Testis (tissue), 3 donors: Measurements from ENCODE around the gene SORCS3. TPM values are rescaled to one million over a fixed set of nuclear protein-coding genes. Genes with fewer than 3 reads are reported as not detected.

ENCODE experiments used
- DNase-seq: peaks from one replicate; pipeline ENCODE4 v3.0.0-alpha.2; 2019
- H3K27ac ChIP-seq, 2 donors: fragments of 200-600 bp; sonication (generic); one replicate each; pipeline ENCODE4 v1.5.1; 2019
- H3K27me3 ChIP-seq: fragments of 200-600 bp; sonication (generic); one replicate; pipeline ENCODE4 v1.5.1; 2019
- H3K36me3 ChIP-seq: fragments of 200-600 bp; sonication (generic); one replicate; pipeline ENCODE4 v1.5.1; 2017; ENCODE audit warnings: low read depth; ENCODE audit errors: missing control alignments
- H3K4me1 ChIP-seq: fragments of 200-600 bp; sonication (generic); one replicate; pipeline ENCODE4 v1.5.1; 2019
- H3K4me3 ChIP-seq, 2 donors: fragments of 200-600 bp; sonication (generic); one replicate each; pipeline ENCODE4 v1.5.1; 2017 to 2019
- H3K9me3 ChIP-seq: fragments of 200-600 bp; sonication (generic); one replicate; pipeline ENCODE4 v1.5.1; 2017
- POLR2A ChIP-seq: fragments of 450-650 bp; IDR thresholded peaks from one replicate; pipeline ENCODE4 v1.6.1; 2017; ENCODE audit warnings: antibody characterized with exemption, mild to moderate bottlenecking, moderate library complexity
- WGBS, 2 donors: methylation state at CpG; one replicate each; pipeline ENCODE4 v1.1.5; 2018; 5-methylcytosine and 5-hydroxymethylcytosine counted together
- intact Hi-C: fragments of 100-400 bp; cut with DNase I; formaldehyde crosslinking; loops from one replicate; pipeline ENCODE4 v1.15.1; 2023; ENCODE audit warnings: low total_unique reads
- polyA plus RNA-seq: library from polyadenylated mRNA; stranded (reverse); fragments of 350-450 nt; fragmentation: Illumina TruSeq; extraction: RNeasy Lipid Tissue Mini Kit (QIAGEN cat#74804); gene quantifications from one replicate; pipeline ENCODE4 v1.2.3, GENCODE V29; 2014; ENCODE audit warnings: low read depth, low replicate concordance; ENCODE audit not compliant: insufficient read depth
- total RNA-seq, 2 donors: library from RNA; depleted of rRNA; stranded (reverse); fragments of >200 nt; gene quantifications; one replicate each; pipeline ENCODE4 v1.2.3, GENCODE V29; 2016
- TF ChIP-seq, protein P1 (sequence below), 3 experiments: fragments of 450-650 bp in 2 of 3; fragments of 200-600 bp in 1 of 3; sonication (generic) in 1 of 3; IDR thresholded peaks; one replicate each; pipeline ENCODE4 v1.5.1; 2016 to 2019; ENCODE audit warnings: antibody characterized with exemption in 3 of 3, mild to moderate bottlenecking in 2 of 3, moderate library complexity in 1 of 3

The SORCS3 gene
- total and polyA plus RNA-seq, 3 donors from 2014 or later = 1.3 to 2.2 (median 1.7) TPM

DNA sequence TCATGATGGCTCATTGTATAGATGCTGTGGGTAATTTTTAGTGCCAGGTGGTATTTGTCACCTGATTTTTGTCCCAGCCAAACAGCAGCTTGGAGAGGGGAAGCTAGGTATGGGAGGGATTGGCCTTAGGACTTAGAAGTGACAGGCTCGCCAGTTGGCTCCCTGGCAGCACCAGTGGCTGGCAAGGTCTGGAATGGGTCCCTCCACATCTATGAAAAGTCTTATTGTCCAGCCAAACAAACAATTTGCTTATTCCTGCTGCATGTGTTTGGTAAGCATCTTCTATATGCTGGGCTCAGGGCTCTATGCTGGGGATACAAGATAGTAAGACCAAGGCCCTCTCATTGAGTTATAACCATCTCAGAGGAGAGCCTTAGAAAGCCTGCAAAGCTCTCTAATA lies 42.5 kb downstream of the SORCS3 start:
- H3K27ac ChIP-seq = no peak overlapping the region
- no peak for TF ChIP-seq POLR2A
- TF ChIP-seq, protein P1, sequence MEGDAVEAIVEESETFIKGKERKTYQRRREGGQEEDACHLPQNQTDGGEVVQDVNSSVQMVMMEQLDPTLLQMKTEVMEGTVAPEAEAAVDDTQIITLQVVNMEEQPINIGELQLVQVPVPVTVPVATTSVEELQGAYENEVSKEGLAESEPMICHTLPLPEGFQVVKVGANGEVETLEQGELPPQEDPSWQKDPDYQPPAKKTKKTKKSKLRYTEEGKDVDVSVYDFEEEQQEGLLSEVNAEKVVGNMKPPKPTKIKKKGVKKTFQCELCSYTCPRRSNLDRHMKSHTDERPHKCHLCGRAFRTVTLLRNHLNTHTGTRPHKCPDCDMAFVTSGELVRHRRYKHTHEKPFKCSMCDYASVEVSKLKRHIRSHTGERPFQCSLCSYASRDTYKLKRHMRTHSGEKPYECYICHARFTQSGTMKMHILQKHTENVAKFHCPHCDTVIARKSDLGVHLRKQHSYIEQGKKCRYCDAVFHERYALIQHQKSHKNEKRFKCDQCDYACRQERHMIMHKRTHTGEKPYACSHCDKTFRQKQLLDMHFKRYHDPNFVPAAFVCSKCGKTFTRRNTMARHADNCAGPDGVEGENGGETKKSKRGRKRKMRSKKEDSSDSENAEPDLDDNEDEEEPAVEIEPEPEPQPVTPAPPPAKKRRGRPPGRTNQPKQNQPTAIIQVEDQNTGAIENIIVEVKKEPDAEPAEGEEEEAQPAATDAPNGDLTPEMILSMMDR (IDR thresholded peaks at IDR 0.05) = no peak
- intact Hi-C loops = no loop called here
- no peak for DNase-seq
- no peaks in the 10 kb centered on the region for H3K36me3 ChIP-seq
- H3K9me3 ChIP-seq = no peaks in the 10 kb centered on the region
- no peaks in the 10 kb centered on the region for H3K4me1 ChIP-seq
- no peak overlapping the region for H3K4me3 ChIP-seq
- 83 to 92% methylated on average over 1 of the region's 1 CpG for WGBS, 2 donors
- H3K27me3 ChIP-seq = no peaks in the 10 kb centered on the region

DNA sequence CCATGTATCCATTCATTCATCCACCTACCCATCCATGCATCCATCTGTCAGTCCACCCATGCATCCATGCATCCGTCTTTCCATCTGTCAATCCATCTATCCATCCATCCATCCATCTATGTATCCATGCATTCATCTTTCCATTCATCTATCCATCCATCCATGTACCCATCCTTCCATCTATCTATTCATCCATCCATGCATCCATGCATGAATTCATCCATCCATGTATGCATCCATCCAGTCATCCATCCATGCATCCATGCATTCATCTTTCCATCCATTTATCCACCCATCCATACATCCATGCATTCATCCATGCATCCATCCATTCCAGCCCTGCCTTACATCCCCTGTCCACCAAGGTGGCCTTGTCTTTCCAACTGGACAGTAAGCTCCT lies 45.7 kb downstream of the SORCS3 start:
- H3K9me3 ChIP-seq = no peaks in the 10 kb centered on the region
- H3K4me3 ChIP-seq = no peak overlapping the region
- no peak for DNase-seq
- no peak overlapping the region for H3K27ac ChIP-seq
- no peaks in the 10 kb centered on the region for H3K36me3 ChIP-seq
- TF ChIP-seq, protein P1 (IDR thresholded peaks at IDR 0.05) = no peak
- TF ChIP-seq POLR2A = no peak
- 0 to 93% methylated on average over 1 of the region's 1 CpG for WGBS, 2 donors
- no peaks in the 10 kb centered on the region for H3K27me3 ChIP-seq
- H3K4me1 ChIP-seq = no peaks in the 10 kb centered on the region
- intact Hi-C loops = no loop called here

DNA sequence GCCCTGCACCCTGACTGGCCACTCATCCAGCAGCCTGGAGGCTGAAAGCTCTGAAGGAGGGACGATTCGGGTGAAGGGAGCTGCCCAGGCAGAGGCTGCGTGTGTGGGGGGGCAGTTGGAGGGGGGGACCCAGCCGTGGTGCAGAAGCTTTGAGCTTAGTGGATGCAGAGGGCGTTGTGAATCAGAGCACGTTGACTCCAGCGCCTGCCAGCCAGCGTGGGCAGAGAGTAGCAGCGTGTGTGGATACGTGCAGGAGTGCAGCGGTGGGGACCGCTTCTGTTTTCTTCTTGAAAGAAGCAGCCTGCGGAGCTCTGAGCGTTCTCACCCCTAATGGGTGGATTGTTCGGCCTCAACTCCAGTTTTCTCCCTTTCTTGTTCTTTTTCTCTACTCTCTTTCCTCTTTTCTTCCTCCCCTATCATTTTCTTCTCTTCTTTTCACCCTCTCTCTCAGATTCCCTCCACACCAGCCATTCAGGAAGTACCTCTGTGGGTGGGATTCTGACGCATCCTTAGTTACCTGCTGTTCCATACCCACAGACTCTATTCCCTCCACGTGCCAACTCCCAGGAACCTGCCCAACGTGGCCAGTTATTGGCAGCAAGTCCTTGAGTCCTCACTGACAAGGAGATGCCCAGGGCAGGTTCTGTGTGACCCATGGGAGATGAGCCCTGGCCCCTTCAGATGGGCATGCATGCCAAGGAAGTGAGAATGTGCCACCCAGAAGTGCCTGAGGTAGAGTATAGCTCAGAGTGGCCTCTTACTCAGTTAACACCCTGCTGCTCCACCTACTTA lies 47.4 kb downstream of the SORCS3 start:
- WGBS, 2 donors = 65 to 73% methylated on average over 13 to 18 of the region's 18 CpGs
- Histone ChIP-seq H3K27me3 (no peaks in the 10 kb centered on the region), H3K36me3 (no peaks in the 10 kb centered on the region), H3K27ac (no peak overlapping the region), H3K9me3 (no peaks in the 10 kb centered on the region), H3K4me3 (no peak overlapping the region), H3K4me1 (no peaks in the 10 kb centered on the region)
- DNase-seq = no peak
- intact Hi-C loops = no loop called here
- TF ChIP-seq, protein P1 (IDR thresholded peaks at IDR 0.05) = no peak
- TF ChIP-seq POLR2A = no peak

DNA sequence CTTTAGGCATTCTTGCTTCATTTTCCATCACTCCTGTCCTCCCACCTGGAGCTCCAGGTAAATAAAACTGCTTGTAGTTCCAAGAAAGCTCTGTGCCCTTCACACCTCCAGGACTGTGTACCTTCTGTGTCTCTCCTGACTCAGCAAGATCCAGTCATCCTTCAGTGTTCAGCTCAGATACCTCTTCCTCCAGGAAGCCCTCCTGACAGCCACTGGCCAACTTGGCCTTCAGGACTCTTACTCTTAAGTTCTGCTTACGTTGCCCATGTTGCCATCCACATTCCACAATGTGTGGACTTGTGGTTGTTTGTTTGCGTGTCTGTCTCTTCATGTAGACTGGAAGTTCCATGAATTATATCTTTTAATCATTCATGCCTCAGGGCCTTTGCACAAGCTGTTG lies 48.0 kb downstream of the SORCS3 start:
- intact Hi-C loops = no loop called here
- TF ChIP-seq, protein P1 (IDR thresholded peaks at IDR 0.05) = no peak
- TF ChIP-seq POLR2A = no peak
- no peak for DNase-seq
- H3K27ac ChIP-seq = no peak overlapping the region
- no peaks in the 10 kb centered on the region for H3K9me3 ChIP-seq
- no peaks in the 10 kb centered on the region for H3K36me3 ChIP-seq
- no peaks in the 10 kb centered on the region for H3K27me3 ChIP-seq
- no peak overlapping the region for H3K4me3 ChIP-seq
- WGBS, 2 donors = 97 to 100% methylated on average over 2 of the region's 2 CpGs
- H3K4me1 ChIP-seq = no peaks in the 10 kb centered on the region

DNA sequence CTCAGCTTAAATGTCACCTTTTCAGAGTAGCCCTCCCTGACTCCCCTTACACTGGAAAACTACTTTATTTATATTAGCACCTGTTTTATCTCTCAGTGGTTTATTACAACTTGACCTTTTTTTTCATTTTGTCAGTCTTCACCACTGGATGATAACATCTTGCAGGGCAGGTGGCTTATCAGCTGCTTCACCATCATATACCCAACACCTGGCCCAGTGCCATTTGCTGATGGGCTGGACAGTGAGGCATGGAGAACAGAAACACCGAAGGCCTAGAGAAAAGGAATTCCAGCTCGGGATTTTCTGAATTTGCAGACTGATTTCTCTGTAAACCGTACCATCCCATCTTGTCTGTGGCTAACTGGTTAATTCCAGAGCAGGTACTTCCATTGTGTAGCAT lies 48.5 kb downstream of the SORCS3 start:
- 92 to 96% methylated on average over 3 of the region's 3 CpGs for WGBS, 2 donors
- intact Hi-C loops = no loop called here
- DNase-seq = no peak
- H3K27me3 ChIP-seq = no peaks in the 10 kb centered on the region
- H3K36me3 ChIP-seq = no peaks in the 10 kb centered on the region
- no peaks in the 10 kb centered on the region for H3K4me1 ChIP-seq
- no peaks in the 10 kb centered on the region for H3K9me3 ChIP-seq
- H3K27ac ChIP-seq = no peak overlapping the region
- no peak for TF ChIP-seq POLR2A
- TF ChIP-seq, protein P1 (IDR thresholded peaks at IDR 0.05) = no peak
- H3K4me3 ChIP-seq = no peak overlapping the region
